ENCODE data around the gene BAZ2B. TPM values are rescaled to one million over a fixed set of nuclear protein-coding genes. Genes with fewer than 3 reads are reported as not detected.
A peak's percentile ranks its signal among the peaks of the same experiment; 100 is the strongest.
"Not testable (repeated sequence)": the region's sequence is repeated elsewhere in the genome, so short reads cannot be mapped to it uniquely, and the experiment has no call there.

Gene BAZ2B, protein sequence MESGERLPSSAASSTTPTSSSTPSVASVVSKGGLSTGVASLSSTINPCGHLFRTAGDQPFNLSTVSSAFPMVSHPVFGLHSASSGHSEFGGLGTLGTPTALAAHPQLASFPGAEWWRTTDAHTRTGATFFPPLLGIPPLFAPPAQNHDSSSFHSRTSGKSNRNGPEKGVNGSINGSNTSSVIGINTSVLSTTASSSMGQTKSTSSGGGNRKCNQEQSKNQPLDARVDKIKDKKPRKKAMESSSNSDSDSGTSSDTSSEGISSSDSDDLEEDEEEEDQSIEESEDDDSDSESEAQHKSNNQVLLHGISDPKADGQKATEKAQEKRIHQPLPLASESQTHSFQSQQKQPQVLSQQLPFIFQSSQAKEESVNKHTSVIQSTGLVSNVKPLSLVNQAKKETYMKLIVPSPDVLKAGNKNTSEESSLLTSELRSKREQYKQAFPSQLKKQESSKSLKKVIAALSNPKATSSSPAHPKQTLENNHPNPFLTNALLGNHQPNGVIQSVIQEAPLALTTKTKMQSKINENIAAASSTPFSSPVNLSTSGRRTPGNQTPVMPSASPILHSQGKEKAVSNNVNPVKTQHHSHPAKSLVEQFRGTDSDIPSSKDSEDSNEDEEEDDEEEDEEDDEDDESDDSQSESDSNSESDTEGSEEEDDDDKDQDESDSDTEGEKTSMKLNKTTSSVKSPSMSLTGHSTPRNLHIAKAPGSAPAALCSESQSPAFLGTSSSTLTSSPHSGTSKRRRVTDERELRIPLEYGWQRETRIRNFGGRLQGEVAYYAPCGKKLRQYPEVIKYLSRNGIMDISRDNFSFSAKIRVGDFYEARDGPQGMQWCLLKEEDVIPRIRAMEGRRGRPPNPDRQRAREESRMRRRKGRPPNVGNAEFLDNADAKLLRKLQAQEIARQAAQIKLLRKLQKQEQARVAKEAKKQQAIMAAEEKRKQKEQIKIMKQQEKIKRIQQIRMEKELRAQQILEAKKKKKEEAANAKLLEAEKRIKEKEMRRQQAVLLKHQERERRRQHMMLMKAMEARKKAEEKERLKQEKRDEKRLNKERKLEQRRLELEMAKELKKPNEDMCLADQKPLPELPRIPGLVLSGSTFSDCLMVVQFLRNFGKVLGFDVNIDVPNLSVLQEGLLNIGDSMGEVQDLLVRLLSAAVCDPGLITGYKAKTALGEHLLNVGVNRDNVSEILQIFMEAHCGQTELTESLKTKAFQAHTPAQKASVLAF (N-terminal part only)
- 15.2 TPM for polyA plus RNA-seq (2013, experiment 1 of 2; ENCODE audit: insufficient read length)
- 15.5 TPM for polyA plus RNA-seq (2013, experiment 2 of 2; ENCODE audit: insufficient read length)

DNA sequence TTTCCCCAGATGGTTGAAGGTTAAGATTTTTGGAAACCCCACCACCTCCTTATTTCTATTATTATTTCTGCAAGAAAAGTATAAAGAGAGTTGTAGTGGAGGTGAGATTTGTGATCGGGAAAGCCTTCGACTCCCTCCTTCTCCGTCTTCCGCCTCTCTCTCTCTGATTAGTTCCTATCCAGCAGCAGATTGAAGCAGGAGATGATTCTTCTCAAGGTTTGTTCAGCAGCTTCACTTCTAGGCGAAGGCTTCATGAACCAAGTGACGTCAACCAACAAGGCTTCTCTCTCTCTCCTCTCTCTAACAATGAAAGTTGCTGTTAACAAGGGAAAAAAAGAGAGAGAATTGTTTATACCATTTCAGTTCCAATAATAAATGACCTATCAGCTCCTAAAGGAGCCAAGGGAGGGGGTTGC lies at the start of gene BAZ2B:
Gene BAZ2B, minus strand, starts transcription at position 263 of the 416 bp plus-strand sequence. CDS start 137,829 bp downstream, outside the sequence.
- DNase-seq = peak; percentile 82

DNA sequence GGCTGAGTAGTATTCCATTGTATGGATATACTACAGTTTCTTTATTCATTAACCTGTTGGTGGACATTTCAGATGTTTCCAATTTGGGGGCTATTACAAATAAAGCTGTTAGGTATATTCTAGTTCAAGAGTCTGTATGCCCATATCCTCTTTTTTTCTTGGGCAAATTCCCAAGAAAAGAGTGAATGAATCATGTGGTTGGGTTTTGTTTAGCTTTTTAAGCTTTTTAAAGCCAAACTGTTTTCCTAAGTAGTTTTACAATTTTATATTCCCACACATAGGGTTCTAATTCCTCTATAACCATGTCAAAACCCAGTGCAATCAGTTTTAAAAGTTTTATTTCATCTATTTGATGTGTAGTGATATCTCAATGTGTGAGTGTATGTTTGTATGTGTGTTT lies 44.9 kb upstream of the BAZ2B start:
- no peak for DNase-seq

DNA sequence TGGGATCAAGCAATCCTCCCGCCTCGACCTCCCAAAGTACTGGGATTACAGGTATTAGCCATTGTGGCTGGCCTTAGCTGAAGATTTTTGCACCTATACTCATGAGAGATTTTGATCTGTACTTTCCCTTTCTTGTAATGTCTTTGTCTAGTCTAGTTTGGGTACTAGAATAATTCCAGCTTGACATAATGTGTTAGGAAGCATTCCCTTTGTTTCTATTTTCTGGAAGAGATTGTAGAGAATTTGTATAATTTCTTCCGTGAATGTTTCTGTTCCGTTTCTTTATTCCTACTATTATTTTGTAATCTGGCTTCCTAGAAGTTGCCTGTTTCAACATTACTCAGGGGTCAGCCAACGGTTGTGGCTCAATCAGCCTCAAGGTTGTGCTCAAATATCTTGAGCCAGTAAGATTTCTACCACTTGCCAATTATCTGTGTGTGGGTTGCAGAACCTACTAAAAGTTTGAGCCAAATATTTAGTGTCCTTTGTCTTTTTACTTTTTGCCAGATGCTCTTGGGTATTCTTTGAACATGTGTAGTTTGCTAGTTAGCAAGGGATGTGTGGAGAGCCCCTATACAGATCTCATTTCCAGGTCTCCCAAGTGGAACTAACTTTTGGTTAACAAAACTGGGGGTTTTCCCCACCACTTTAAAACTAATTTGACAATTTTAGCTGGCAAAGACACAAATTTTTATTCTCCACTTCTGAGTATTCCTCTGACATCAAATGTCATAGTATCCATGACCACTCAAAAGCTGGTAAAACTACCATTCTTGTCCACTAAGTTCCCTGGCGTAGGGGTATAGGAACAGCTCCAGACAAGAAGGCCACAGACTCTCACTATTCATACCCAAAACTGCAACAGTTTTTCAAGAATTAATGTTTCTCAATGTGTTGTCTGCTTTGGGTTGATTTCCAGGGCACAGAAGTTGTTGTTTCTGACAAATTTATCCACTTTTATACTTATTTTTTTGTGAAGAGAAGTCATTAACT lies 42.8 kb upstream of the BAZ2B start:
- DNase-seq = no peak

DNA sequence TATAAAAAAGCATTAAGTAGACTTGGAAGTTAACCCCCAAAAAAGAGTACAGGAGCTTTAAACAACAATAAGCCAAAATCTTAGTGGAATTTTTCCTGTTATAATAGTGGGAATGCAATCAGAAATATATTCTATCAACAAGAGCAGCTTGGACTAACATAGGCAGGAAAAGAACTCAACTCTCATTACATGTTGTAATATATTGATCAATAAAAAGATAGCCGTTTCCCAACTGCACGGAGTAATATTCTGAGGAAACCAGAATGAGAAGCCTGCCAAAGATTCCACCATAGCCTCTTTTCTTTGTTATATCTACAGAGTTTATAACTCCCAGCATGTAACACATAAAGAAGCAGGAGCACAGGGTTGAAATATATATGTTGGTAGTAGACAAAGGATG lies 37.6 kb upstream of the BAZ2B start:
- DNase-seq = no peak

DNA sequence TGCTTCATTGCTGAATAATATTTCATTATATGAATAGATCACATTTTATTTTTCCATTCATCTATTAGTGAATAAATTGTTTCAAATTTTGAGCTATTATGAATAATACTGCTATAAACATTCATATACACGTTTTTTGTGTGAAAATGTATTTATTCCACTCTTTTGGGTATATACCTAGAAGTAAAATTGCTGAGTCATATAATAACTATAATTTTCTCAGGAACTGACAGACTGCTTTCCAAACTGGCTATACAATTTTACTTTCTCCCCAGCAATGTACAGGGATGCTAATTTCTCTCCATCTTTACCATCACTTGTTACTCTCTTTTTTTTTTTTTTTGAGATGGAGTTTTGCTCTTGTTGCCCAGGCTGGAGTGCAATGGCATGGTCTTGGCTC lies 35.5 kb upstream of the BAZ2B start:
- DNase-seq = no peak

DNA sequence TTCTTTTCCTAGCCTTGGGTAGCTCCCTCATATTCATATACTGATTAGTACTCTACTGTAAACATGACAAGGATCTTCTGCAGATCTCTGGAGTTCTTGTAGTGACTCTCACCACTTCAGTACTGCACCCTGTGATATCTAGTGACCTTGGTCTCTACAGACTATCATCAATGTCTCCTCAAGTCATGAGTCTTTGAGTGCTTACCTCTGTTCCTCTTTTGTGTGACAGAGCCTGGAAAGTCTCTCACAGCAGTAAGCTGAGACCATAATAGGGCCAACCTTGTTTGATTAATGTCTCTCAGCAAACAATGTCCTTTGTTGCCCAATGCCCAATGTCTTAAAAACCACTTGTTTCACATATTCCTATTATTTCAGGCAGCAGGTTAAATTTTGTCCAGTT lies 34.2 kb upstream of the BAZ2B start:
- no peak for DNase-seq

DNA sequence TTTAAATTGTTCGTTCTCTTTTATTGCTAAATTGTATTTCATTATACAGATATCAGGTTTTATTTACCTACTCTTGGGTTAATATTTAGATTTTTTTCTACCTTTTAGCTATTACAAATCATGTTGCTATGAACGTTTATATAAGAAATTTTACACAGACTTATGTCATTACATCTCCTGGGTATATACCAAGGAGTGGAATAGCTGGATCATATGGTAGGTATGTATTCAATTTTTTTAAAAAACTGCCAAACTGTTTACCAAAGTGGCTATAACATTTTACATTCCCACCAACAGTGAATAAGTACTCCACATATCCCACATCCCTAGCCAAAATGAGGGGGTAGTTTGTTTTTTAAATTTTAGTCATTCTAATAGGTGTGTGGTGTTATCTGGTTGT lies 32.3 kb upstream of the BAZ2B start:
- DNase-seq = no peak

DNA sequence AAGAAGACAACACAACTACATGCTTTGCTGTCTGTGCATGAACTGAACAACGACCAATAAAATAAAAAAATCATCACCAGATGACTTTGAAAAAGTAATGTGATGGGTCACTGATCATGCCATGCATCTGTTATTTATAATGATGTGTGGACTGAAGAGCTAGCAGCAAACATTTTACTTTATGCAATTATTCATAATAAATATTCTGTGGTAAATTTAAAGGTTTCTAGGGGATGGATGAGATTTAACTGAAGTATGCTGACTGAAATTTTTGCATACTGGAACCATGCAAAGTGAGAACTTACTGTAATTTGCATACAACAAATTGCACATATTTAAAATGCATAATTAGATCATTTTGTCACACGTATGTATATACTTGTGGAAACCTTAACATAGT lies 31.3 kb upstream of the BAZ2B start:
- DNase-seq = no peak

DNA sequence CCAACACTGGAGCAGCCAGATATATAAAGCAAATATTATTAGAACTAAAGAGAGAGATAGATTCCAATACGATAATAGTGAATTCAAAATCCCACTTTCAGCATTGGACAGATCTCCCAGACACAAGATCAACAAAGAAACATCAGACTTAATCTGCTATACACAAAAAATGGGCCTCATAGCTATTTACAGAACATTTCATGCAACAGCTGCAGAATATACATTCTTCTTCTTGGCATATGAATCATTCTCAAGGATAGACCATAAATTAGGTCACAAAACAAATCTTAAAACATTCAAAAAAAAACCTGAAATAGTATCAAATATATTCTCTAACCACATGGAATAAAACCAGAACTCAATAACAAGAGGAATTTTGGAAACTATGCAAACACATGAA lies 23.8 kb upstream of the BAZ2B start:
- peak; percentile 40 for DNase-seq

DNA sequence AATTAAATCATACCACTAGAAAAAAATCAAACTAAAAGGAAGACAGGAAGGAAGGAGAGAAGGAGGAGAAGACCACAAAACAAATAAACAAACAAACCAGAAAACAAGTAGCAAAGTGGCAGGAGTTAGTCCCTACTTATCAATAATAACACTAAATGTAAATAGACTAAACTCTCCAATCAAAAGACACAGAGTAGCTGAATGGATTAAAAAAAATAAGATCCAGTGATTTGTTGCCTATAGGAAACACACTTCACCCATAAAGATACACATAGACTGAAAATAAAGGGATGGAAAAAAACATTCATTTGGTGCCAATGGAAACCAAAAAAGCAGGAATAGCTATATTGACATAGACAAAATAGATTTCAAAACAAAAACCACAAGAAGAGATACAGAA lies 23.4 kb upstream of the BAZ2B start:
- DNase-seq = no peak

DNA sequence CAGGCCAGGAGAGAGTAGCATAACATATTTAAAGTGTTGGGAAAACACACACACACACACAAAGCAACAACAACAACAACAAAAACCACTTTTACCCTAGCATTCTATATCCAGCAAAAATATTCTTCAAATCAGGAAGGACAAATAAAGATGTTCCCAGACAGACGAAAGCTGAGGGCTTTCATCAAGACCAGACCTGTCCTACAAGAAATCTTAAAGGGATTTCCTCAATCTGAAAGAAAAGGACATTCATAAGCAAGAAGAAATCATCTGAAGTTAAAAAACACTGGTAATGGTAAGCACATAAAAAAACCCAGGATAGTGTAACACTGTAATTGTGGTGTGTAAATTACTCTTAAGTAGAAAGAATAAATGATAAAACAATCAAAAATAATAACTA lies 22.7 kb upstream of the BAZ2B start:
- no peak for DNase-seq

DNA sequence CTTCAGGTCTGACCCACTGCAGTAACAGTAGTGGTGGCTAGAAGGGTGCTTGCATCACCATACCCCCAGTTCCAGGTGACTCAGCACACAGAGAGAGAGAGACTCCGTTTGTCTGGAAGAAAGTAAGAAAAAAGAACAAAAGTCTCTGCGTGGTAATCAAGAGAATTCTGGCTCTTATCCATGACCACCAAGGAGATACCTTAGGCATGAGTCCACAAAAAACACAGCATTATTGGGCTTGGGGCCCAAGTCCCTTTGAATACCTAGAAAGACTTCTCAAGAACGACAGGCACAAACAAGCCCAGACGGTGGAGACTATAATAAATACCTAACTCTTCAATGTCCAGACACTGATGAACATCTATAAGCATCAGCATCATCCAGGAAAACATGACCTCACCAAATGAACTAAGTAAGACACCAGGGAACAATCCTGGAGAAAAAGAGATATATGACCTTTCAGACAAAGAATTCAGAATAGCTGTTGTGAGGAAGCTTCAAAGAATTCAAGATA lies 21.7 kb upstream of the BAZ2B start:
- DNase-seq = peak; percentile 94

DNA sequence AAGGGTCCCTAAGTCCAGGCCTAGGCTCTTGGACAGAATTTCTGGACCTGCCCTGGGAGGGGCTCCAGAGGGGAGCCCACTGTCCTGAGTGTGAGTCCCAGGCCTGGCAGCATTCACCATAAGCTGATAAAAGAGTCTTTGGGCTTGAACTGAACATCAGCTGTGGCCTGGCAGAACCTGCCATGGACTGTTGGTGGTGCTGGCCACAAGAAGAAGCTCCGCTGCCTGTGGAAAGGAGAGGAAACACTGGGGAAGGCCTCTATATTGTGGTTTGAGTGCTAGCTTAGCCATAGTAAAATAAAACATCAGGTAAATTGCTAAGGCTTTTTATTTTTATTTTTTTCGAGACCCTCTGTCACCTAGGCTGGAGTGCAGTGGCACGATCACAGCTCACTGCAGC lies 20.9 kb upstream of the BAZ2B start:
- no peak for DNase-seq

DNA sequence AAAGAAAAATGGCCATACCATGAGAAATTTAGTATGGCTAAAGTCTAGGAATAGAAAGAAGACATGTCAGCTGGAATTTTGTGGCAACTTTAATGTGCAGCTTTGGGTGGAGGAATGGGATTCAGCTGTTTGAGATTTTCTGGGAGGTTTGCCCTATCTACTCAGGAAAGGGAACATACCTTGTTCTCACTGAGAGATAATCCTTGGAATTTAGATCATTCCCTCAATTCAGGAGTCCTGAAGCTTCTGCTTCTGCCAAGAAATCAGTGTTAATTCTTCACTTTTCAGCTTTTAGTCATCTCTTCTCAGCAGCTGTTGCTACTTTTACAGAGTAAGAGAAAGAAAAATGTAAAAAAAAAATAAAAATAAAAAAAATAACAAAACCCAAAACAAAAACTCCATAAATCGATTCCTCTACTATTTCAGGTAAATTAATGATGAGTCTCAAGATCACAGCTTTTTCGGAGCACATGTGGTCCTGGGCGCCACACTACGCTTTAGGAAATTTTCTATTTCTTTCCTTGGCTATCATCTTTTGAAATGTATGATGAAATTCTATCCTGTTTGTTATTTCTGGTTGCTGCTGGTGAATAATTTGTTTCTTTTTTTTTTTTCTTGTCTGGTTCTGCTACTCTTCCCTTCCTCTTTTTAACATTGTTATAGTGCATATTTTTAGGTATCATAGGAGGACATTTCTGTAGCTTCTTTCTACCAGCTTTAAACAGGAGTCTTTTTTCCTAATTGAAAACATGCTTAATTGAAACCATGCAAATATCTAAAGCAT lies 18.9 kb upstream of the BAZ2B start:
- DNase-seq = peak; percentile 88

DNA sequence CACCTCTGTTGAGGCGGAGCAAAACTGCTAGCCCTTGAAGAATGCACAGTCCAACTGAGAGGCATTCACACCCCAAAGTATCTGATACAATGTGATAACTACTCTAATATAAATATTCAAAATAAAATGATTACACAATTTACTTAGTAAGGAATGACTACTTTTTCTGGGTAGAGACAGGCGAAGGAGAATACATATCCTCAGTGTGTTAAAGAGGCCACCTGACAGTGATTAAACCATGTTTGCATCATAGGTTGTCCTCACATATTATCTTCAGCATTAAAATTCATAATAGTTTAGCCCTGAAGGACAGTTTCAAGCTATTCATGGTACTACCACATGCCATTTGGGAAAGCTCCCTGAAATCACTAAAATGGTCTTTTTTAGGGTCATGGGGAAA lies 16.9 kb upstream of the BAZ2B start:
- no peak for DNase-seq

DNA sequence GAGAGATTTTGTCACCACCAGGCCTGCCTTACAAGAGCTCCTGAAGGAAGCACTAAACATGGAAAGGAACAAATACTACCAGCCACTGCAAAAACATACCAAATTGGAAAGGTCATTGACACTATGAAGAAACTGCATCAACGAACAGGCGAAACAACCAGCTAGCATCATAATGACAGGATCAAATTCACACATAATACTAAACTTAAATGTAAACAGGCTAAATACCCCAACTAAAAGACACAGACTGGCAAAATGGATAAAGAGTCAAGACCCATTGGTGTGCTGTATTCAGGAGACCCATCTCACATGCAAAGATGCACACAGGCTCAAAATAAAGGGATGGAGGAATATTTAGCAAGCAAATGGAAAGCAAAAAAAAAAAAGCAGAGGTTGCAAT lies 9.3 kb upstream of the BAZ2B start:
- DNase-seq = not testable (repeated sequence)

DNA sequence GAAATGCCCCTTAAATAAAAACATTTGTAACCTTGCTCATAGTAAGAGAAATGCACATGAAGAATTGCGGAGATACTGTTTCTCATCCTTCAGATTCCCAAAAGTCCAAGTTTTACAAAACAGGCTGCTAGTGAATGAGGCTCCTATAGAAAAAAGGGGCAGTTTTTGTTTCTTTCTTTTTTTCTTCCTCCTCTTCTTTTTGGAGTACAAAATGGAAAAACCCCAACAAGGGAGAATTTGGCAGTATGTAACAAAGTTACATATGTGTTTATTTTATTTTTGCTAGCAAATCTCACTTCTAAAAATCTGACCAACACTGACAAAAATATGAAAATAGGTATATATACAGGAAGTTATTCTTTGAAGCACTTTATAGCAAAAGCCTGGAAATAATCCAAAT lies 7.1 kb upstream of the BAZ2B start:
- DNase-seq = no peak

DNA sequence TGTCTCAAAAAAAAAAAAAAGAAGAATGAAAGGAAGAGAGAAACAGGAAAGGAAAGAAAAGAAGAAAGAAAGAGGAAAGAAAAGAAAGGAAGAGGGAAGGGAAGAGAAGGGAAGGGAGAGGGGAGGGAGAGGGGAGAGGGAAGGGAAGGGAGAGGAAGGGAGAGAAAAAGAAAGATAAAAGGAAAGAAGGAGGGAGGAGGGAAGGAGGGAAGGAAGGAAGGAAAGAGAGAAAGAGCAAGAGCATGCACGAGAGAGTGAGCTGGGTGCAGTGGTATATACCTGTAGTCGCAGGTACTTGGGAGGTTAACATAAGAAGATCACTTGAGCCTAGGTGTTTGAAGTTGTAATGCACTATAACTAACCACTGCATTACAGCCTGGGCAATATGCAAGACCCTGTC lies 6.6 kb upstream of the BAZ2B start:
- DNase-seq = no peak

DNA sequence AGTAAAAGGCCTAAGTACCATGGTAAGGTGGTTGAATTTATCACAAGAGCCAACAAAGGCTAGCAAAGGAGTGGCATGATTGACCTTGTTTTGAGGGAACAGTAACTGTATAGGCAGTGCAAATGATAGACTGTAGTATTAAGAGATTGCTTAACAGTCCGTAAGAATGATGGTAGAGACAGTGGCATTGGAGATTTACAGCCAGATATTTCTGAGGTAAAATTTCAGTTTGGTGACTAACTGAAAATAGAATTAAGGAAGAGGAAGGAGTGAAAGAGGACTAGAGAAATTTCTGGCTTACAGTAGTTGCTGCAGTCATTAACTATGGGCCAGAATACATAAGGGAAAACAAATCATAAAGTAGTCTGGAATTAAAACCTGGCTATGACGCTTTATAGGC lies 4.4 kb upstream of the BAZ2B start:
- no peak for DNase-seq

DNA sequence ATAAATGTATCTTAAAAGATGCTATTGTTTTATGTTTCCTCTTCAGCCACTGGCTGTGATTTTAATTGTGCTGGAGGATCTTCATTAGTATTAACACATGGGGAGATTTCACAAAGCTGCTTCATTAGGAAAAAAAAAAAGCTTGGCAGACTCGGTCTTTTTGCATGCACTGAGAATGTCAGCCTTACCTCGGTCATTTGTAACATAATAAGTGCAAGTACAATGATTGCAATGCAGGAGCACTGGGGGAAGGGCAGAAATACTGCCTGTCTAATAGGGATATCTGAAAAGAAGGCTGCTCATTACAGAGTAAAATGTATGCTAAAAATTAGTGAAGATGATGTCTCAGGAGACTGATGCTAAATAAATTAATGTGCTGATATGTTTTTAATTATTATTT lies 1.3 kb upstream of the BAZ2B start:
- DNase-seq = peak; percentile 43

DNA sequence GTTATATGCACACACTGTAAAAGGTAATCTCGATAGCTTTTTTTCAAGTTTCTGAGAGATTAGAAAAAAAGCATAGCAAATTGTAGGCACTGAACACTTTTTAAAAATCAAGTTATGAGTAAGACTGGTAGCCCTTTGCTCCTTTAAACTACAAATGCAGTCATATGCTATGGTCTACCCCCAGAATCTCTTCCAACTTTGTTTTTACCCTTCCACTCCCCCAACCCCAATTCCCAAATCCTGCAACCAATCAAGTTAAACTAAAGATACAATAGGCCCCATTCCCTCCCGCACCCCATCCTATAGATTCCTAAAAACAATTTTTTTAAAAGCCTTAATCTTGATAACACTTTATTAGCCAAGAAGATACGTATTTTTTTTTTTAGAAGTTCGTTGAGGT lies 752 bp upstream of the BAZ2B start:
- DNase-seq = no peak
